HG02981 (cell line): ENCODE results near the gene SERTAD1.
"Not testable (repeated sequence)": the region's sequence is repeated elsewhere in the genome, so short reads cannot be mapped to it uniquely, and the experiment has no call there.

ENCODE experiments used
- ATAC-seq: cut with Tn5 transposase; IDR thresholded peaks from one replicate; pipeline ENCODE4 v1.9.1; 2021; ENCODE audit warnings: mild to moderate bottlenecking, moderate library complexity; ENCODE audit not compliant: unreplicated experiment

Gene SERTAD1

GRCh38 chr19:40423938-40424337, 1.9 kb downstream of the SERTAD1 start:
- ATAC-seq, result no peak

DNA sequence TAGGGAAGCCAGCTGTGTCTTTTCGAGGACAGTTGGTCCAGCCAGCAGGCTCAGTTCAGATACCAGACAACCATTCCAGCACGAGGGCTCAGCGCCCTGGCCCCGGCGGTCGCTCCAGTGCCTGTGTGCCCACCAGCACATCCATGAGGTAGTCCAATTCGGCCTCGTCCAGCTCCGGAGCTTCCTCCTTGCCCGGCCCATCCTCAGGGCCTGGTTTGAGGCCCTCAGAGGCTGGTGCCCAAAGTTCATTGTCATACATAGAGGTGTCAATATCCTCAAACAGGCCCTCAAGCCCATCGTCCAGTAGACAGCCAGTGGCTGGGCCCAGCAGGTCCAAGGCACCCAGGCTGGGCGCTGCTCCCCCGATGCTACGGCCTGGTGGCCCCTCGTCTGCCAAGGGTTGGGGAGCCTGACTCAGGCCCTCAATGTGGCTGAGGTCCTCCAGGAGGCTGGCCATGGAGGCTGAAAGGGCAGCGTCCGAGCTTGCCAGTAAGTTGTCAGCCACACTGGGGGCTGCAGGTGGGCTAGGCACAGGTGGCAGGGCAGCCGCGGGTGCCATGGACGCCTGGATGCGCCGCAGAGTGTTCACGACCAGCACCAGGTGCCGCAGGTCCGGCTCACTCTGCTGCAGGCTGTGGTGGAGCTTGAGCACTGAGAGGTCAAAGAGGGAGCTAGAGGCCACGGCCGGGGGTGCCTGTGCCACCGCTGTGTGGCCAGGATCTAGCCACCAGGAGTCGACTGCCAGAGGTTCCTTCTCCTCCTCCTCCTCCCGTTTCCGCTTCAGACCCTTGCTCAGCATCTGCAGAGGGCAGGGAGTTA, 2.8 kb downstream of the SERTAD1 start:
- ATAC-seq, result no peak

GRCh38 chr19:40421993-40422747, 3.6 kb downstream of the SERTAD1 start:
- ATAC-seq, result no peak

- no peak for ATAC-seq
Observed at GRCh38 chr19:40420766-40421765, 4.7 kb downstream of the SERTAD1 start.

DNA sequence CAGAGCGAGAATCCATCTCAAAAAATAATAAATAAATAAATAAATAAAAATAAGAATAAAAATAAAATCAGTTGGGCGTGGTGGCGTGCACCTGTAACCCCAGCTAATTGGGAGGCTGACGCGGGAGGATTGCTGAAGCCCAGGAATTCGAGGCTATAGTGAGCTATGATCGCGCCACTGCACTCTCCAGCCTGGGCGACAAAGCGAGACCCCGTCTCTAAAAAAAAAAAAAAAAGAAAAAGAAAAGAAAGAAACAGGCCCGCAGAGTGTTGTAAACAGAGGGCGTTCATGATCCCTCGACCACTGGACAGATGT, 5.4 kb downstream of the SERTAD1 start:
- no peak for ATAC-seq

DNA sequence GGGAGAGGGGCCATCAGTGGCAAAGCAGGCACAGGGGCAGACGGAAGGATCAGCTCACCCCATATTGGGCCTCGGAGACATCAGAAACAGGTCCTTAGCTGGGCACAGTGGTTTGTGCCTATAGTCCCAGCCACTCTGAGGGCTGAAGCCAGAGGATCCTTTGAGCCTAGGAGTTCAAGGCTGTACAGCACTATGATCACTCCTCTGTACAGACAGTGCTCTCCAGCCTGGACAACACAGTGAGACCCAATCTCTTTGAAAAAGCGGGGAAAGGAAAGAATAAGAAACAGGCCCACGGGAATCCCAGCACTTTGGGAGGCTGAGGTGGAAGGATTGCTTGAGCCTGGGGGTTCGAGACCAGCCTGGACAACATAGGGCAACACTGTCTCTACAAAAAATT, 6.0 kb downstream of the SERTAD1 start:
- no peak for ATAC-seq

GRCh38 chr19:40419066-40419612, 6.7 kb downstream of the SERTAD1 start:
- no peak for ATAC-seq

- ATAC-seq, result no peak
Observed at GRCh38 chr19:40418040-40418439, 7.8 kb downstream of the SERTAD1 start.

DNA sequence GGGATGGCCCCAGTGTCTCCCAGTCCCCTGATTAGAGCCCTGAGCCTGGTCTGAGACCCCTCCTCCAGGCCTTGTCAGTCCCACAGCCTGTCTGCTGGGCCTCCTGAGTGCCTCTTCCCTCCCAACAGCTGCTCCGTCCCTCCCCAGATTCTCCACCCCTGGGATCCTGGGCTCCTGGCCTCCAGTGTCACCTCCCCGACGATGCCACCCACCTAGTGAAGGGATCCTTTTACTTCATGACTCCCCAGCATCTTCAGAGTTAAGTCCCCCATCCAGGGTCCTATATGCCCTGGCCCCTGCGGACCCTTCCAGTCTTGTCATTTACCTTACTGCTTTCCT, 8.2 kb downstream of the SERTAD1 start:
- ATAC-seq, result no peak

GRCh38 chr19:40416918-40417642, 8.7 kb downstream of the SERTAD1 start:
- ATAC-seq, result no peak

GRCh38 chr19:40415768-40416167, 10.0 kb downstream of the SERTAD1 start:
- ATAC-seq, result no peak

- no peak for ATAC-seq
Observed at GRCh38 chr19:40414542-40415535, 11.0 kb downstream of the SERTAD1 start.

DNA sequence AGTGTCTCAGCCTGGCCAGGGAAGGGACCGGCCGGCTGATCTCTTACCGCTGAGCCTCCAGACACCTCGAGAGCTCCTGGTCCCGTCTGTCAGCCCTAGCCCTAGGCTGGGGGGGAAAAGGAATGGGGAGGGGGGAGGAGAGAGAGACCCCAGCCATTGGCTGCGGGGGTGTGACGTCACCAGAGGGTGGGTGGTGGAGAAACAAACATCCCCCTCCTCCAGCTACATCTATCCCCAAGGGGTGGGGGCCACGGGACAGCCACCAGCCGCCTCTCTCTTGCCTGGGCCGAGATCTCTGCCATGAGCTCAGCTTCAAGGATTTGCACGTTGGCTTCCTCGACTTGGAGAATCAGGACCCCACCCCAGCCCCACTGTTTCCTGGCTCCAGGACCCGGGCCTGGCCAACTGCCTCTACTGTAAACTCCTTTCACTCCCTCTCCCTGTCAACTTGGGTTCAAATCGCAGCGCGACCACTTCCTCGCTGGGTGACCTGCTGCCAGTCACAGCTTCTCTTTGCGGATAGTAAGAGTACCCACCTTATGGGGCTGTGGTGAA, 12.4 kb downstream of the SERTAD1 start, which contains the start of gene PRX:
Gene PRX (minus strand): TSS at position 88 of the 555 bp plus-strand sequence. CDS start 5,446 bp downstream, outside the sequence.
- ATAC-seq, result no peak

GRCh38 chr19:40412866-40413265, 12.9 kb downstream of the SERTAD1 start:
- ATAC-seq, result no peak

DNA sequence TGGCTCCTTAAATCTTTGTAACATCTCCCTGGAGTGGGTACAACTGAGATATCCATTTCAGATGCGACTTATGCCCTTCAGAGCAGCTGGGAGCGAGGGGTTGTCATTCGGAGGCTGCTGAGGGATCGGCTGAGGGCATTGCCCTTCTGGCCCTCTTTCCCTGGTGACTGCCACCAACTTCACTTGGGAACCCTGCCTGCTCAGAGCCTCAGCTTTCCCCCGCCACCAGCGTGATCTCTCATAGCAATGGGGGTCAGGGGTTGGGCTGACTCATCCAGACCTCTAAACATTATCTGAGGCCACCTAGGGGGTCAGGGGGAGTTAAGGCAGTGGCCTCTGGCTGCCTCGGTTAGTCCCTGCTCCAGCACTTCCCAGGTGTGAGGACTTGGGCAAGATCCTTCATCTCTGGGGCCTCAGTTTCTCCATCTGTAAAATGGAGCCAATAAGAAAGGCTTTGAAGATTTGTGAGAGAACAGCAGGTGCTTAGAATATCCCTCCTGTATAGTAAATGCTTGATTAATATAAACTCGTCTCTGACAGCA, 13.8 kb downstream of the SERTAD1 start:
- no peak for ATAC-seq

DNA sequence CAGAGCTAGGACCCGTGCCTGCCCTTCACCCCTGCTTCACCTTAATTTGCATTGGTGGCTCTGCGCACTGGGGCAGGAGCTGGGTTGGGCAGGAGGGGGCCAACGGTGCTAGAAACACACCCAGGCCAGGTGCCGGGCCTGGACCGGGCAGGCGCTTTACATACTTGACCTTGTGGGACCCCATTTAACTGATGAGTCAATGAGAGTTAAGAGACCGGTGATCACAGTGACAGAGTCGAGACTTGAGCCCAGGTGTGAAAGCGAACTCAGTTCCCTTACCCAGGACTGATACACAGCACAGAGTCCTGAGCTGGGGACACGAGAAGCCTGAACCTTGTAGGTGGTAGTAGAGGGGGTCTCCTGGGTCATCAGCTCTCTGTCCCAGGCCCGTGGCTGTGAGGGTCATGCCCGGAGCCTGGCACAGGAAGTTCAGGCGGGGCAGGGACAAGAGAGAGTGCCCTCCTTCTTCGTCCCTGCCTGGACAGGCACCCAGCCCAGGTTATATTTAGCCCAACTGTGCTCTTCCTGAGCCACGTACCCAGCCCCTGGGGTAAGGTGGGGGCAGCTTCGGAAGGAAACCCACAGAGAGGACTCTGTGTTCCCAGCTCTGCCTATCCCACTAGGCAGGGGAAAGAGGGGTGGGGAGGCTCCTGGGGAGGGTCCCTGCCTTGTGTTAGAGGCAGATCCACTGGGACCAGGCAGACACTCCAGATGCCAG, 14.5 kb downstream of the SERTAD1 start:
- no peak for ATAC-seq

DNA sequence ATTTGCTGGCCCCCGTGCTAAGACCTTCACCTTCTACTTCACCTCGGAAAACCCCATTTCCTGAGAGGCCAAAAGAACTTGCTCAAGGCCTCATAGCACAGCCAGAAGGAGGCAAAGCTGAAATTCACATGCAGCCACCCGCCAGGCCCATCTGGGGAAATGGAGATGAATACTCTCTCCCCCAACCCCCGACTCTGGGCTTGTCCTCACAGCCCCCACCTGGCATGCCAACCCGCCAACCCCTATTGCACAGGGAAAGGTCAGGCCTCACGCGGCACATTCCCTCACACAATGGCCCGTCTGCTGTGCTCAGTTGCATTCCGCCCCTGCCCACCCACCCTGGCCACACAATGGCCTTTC, 15.8 kb downstream of the SERTAD1 start:
- ATAC-seq, result no peak

- not testable (repeated sequence) for ATAC-seq
Observed at GRCh38 chr19:40408598-40408925, 17.2 kb downstream of the SERTAD1 start.
